Ascending aorta (tissue), 2 donors: ENCODE results near the gene NGB. TPM values are rescaled to one million over a fixed set of nuclear protein-coding genes. Genes with fewer than 3 reads are reported as not detected.

Source experiments
- DNase-seq, 2 donors: peaks; one replicate each; pipeline ENCODE4 v3.0.0-alpha.2; 2019; ENCODE audit warnings: low spot score in 2 of 2
- H3K27ac ChIP-seq, 2 donors: fragments of 200-600 bp; sonication (generic); one replicate each; pipeline ENCODE4 v1.5.1; 2016 to 2017; ENCODE audit warnings: mild to moderate bottlenecking in 1 of 2
- H3K27me3 ChIP-seq: fragments of 200-600 bp; sonication (generic); one replicate; pipeline ENCODE4 v1.5.1; 2017
- H3K36me3 ChIP-seq, 2 donors: fragments of 200-600 bp; sonication (generic); one replicate each; pipeline ENCODE4 v1.5.1; 2016
- H3K4me1 ChIP-seq, 2 donors: fragments of 200-600 bp; sonication (generic); one replicate each; pipeline ENCODE4 v1.5.1; 2016 to 2017; ENCODE audit warnings: mild to moderate bottlenecking in 1 of 2
- H3K4me3 ChIP-seq, 2 donors: fragments of 200-600 bp; sonication (generic); one replicate each; pipeline ENCODE4 v1.5.1; 2016 to 2017; ENCODE audit warnings: mild to moderate bottlenecking in 1 of 2
- H3K9me3 ChIP-seq, 2 donors: fragments of 200-600 bp; sonication (generic); one replicate each; pipeline ENCODE4 v1.5.1; 2016
- CTCF ChIP-seq, 3 experiments: fragments of 200-600 bp in 2 of 3; fragments of 450-650 bp in 1 of 3; sonication (generic) in 2 of 3; IDR thresholded peaks; one replicate each; pipeline ENCODE4 v1.5.1; 2016 to 2019; ENCODE audit warnings: antibody characterized with exemption in 3 of 3, mild to moderate bottlenecking in 1 of 3, moderate library complexity in 1 of 3
- intact Hi-C: fragments of 100-400 bp; cut with DNase I; formaldehyde crosslinking; loops from one replicate; pipeline ENCODE4 v1.15.1; 2023
- total RNA-seq: library from RNA; depleted of rRNA; stranded (reverse); fragments of >200 nt; gene quantifications from one replicate; pipeline ENCODE4 v1.1.0, GENCODE V29; 2016

The NGB gene
- total RNA-seq, 1 donor from 2014 or later = not detected

- no peak overlapping the region for H3K4me3 ChIP-seq
- intact Hi-C loops = no loop called here
- no peaks in the 10 kb centered on the region for H3K36me3 ChIP-seq
- H3K27me3 ChIP-seq = no peaks in the 10 kb centered on the region
- H3K27ac ChIP-seq = no peak overlapping the region
- H3K9me3 ChIP-seq = no peaks in the 10 kb centered on the region
- TF ChIP-seq CTCF (IDR thresholded peaks at IDR 0.05) = no peak
- DNase-seq = no peak
- H3K4me1 ChIP-seq = no peaks in the 10 kb centered on the region
Measured at GRCh38 chr14:77249286-77249685, 21.7 kb downstream of the NGB start.

- no peak for DNase-seq
- Histone ChIP-seq H3K36me3 (no peaks in the 10 kb centered on the region), H3K4me3 (no peak overlapping the region), H3K9me3 (no peaks in the 10 kb centered on the region), H3K4me1 (no peaks in the 10 kb centered on the region), H3K27ac (no peak overlapping the region), H3K27me3 (no peaks in the 10 kb centered on the region)
- no peak for TF ChIP-seq CTCF (IDR thresholded peaks at IDR 0.05)
- intact Hi-C loops = no loop called here
Measured at GRCh38 chr14:77248666-77249065, 22.3 kb downstream of the NGB start.

GRCh38 chr14:77246784-77247183 is 24.2 kb downstream of the NGB start:
- H3K4me3 ChIP-seq = no peak overlapping the region
- intact Hi-C loops = no loop called here
- TF ChIP-seq CTCF (IDR thresholded peaks at IDR 0.05) = no peak

GRCh38 chr14:77245820-77246219 is 25.2 kb downstream of the NGB start:
- intact Hi-C loops = no loop called here

More at GRCh38 chr14:77246784-77247183, 24.2 kb downstream of the NGB start:
- Histone ChIP-seq H3K27me3 (no peaks in the 10 kb centered on the region), H3K4me1 (no peaks in the 10 kb centered on the region), H3K9me3 (no peaks in the 10 kb centered on the region), H3K27ac (no peak overlapping the region), H3K36me3 (no peaks in the 10 kb centered on the region)
- no peak for DNase-seq

GRCh38 chr14:77243853-77244252 is 27.2 kb downstream of the NGB start:
- no peak for DNase-seq
- intact Hi-C loops = no loop called here
- H3K4me1 ChIP-seq = no peaks in the 10 kb centered on the region
- no peak overlapping the region for H3K4me3 ChIP-seq
- no peaks in the 10 kb centered on the region for H3K36me3 ChIP-seq
- H3K9me3 ChIP-seq = no peaks in the 10 kb centered on the region
- H3K27me3 ChIP-seq = no peaks in the 10 kb centered on the region
- H3K27ac ChIP-seq = no peak overlapping the region
- no peak for TF ChIP-seq CTCF (IDR thresholded peaks at IDR 0.05)

More at GRCh38 chr14:77245820-77246219, 25.2 kb downstream of the NGB start:
- TF ChIP-seq CTCF (IDR thresholded peaks at IDR 0.05) = no peak
- DNase-seq = no peak
- Histone ChIP-seq H3K36me3 (no peaks in the 10 kb centered on the region), H3K9me3 (no peaks in the 10 kb centered on the region), H3K27me3 (no peaks in the 10 kb centered on the region), H3K27ac (no peak overlapping the region), H3K4me3 (no peak overlapping the region), H3K4me1 (no peaks in the 10 kb centered on the region)

GRCh38 chr14:77242752-77243151 is 28.3 kb downstream of the NGB start:
- no peak for DNase-seq
- Histone ChIP-seq H3K27ac (no peak overlapping the region), H3K36me3 (no peaks in the 10 kb centered on the region), H3K9me3 (no peaks in the 10 kb centered on the region), H3K4me1 (no peaks in the 10 kb centered on the region), H3K27me3 (no peaks in the 10 kb centered on the region), H3K4me3 (no peak overlapping the region)
- intact Hi-C loops = no loop called here
- no peak for TF ChIP-seq CTCF (IDR thresholded peaks at IDR 0.05)
